ENCODE data around the gene CEP170. TPM values are rescaled to one million over a fixed set of nuclear protein-coding genes. Genes with fewer than 3 reads are reported as not detected.
A peak's percentile ranks its signal among the peaks of the same experiment; 100 is the strongest.

CEP170 gene
- total RNA-seq, 2 donors from 2014 or later: 51.9 to 72.9 TPM

- H3K36me3 Mint-ChIP-seq: peaks cover 6% of the 10 kb centered on the region in 2 donors
- H3K27ac Mint-ChIP-seq: peak overlapping the region; percentile 99
- peak; percentile 43 to 59 for ATAC-seq
Measured at GRCh38 chr1:243254233-243254926, 701 bp downstream of the CEP170 start.

GRCh38 chr1:243253926-243254232 is 1.2 kb downstream of the CEP170 start:
- Mint-ChIP-seq H3K36me3 (peaks cover 6% of the 10 kb centered on the region in 2 donors), H3K9me3 (no peaks in the 10 kb centered on the region), H3K27ac (peak overlapping the region; percentile 92 to 99)
- ATAC-seq (no peak), DNase-seq (ENCODE audit: low spot score in 2 of 2) (no peak)

More at GRCh38 chr1:243254233-243254926, 701 bp downstream of the CEP170 start:
- peak; percentile 61 to 90 for DNase-seq (ENCODE audit: low spot score in 2 of 2)
- no peaks in the 10 kb centered on the region for H3K9me3 Mint-ChIP-seq

- Mint-ChIP-seq H3K27ac (peak overlapping the region; percentile 92 to 99), H3K9me3 (no peaks in the 10 kb centered on the region), H3K36me3 (peaks cover 6% of the 10 kb centered on the region in 2 donors)
- DNase-seq (ENCODE audit: low spot score in 2 of 2) (no peak), ATAC-seq (no peak)
Measured at GRCh38 chr1:243253211-243253925, 1.7 kb downstream of the CEP170 start.

- ATAC-seq (no peak), DNase-seq (ENCODE audit: low spot score in 2 of 2) (no peak)
- Mint-ChIP-seq H3K9me3 (no peaks in the 10 kb centered on the region), H3K27ac (no peak overlapping the region), H3K36me3 (peaks cover 6% of the 10 kb centered on the region in 2 donors)
Measured at GRCh38 chr1:243251539-243251938, 3.5 kb downstream of the CEP170 start.

GRCh38 chr1:243250102-243250501 is 5.0 kb downstream of the CEP170 start:
- no peak for DNase-seq (ENCODE audit: low spot score in 2 of 2)
- Mint-ChIP-seq H3K9me3 (no peaks in the 10 kb centered on the region), H3K27ac (no peak overlapping the region), H3K36me3 (peaks cover 2 to 6% of the 10 kb centered on the region in 2 donors)
- ATAC-seq: no peak

- H3K27ac Mint-ChIP-seq: no peak overlapping the region
- H3K9me3 Mint-ChIP-seq: no peaks in the 10 kb centered on the region
- no peak for ATAC-seq
- no peak for DNase-seq (ENCODE audit: low spot score in 2 of 2)
- peaks cover 0 to 5% of the 10 kb centered on the region in 2 donors for H3K36me3 Mint-ChIP-seq
Measured at GRCh38 chr1:243249214-243249613, 5.9 kb downstream of the CEP170 start.

- Mint-ChIP-seq H3K36me3 (peaks cover 1 to 11% of the 10 kb centered on the region in 2 donors), H3K9me3 (peaks cover 0 to 2% of the 10 kb centered on the region in 2 donors), H3K27ac (no peak overlapping the region)
- no peak for DNase-seq (ENCODE audit: low spot score in 2 of 2)
- ATAC-seq: no peak
Measured at GRCh38 chr1:243247901-243248300, 7.2 kb downstream of the CEP170 start.

GRCh38 chr1:243246916-243247315 is 8.2 kb downstream of the CEP170 start:
- Mint-ChIP-seq H3K36me3 (peaks cover 5 to 21% of the 10 kb centered on the region in 2 donors), H3K9me3 (peaks cover 0 to 4% of the 10 kb centered on the region in 2 donors), H3K27ac (no peak overlapping the region)
- DNase-seq (ENCODE audit: low spot score in 2 of 2) (no peak), ATAC-seq (no peak)

GRCh38 chr1:243244432-243244841 is 10.6 kb downstream of the CEP170 start:
- DNase-seq (ENCODE audit: low spot score in 2 of 2) (no peak), ATAC-seq (no peak)
- Mint-ChIP-seq H3K36me3 (peaks cover 5 to 29% of the 10 kb centered on the region in 2 donors), H3K27ac (no peak overlapping the region), H3K9me3 (peaks cover 0 to 6% of the 10 kb centered on the region in 2 donors)

- Mint-ChIP-seq H3K27ac (no peak overlapping the region), H3K9me3 (peaks cover 3 to 21% of the 10 kb centered on the region in 2 donors), H3K36me3 (peaks cover 14 to 44% of the 10 kb centered on the region in 2 donors)
- DNase-seq (ENCODE audit: low spot score in 2 of 2) (no peak), ATAC-seq (no peak)
Measured at GRCh38 chr1:243236604-243237252, 18.4 kb downstream of the CEP170 start.

- ATAC-seq (no peak), DNase-seq (ENCODE audit: low spot score in 2 of 2) (no peak)
- Mint-ChIP-seq H3K27ac (no peak overlapping the region), H3K36me3 (peaks cover 24 to 55% of the 10 kb centered on the region in 2 donors), H3K9me3 (peaks cover 12 to 35% of the 10 kb centered on the region in 2 donors)
Measured at GRCh38 chr1:243234978-243235647, 20.0 kb downstream of the CEP170 start.

- no peak for ATAC-seq
- Mint-ChIP-seq H3K9me3 (peaks cover 15 to 36% of the 10 kb centered on the region in 2 donors), H3K27ac (no peak overlapping the region), H3K36me3 (peaks cover 36 to 57% of the 10 kb centered on the region in 2 donors)
- no peak for DNase-seq (ENCODE audit: low spot score in 2 of 2)
Measured at GRCh38 chr1:243233908-243234307, 21.2 kb downstream of the CEP170 start.

- H3K36me3 Mint-ChIP-seq: peaks cover 37 to 54% of the 10 kb centered on the region in 2 donors
- ATAC-seq (no peak), DNase-seq (ENCODE audit: low spot score in 2 of 2) (no peak)
- H3K9me3 Mint-ChIP-seq: peaks cover 16 to 38% of the 10 kb centered on the region in 2 donors
- no peak overlapping the region for H3K27ac Mint-ChIP-seq
Measured at GRCh38 chr1:243230914-243231313, 24.2 kb downstream of the CEP170 start.

- Mint-ChIP-seq H3K36me3 (peaks cover 37 to 51% of the 10 kb centered on the region in 2 donors), H3K27ac (no peak overlapping the region), H3K9me3 (peaks cover 16 to 38% of the 10 kb centered on the region in 2 donors)
- no peak for DNase-seq (ENCODE audit: low spot score in 2 of 2)
- no peak for ATAC-seq
Measured at GRCh38 chr1:243229526-243229925, 25.6 kb downstream of the CEP170 start.

- no peak overlapping the region for H3K27ac Mint-ChIP-seq
- H3K9me3 Mint-ChIP-seq: peaks cover 16 to 33% of the 10 kb centered on the region in 2 donors
- no peak for ATAC-seq
- DNase-seq (ENCODE audit: low spot score in 2 of 2): no peak
- H3K36me3 Mint-ChIP-seq: peaks cover 38 to 57% of the 10 kb centered on the region in 2 donors
Measured at GRCh38 chr1:243227622-243228021, 27.5 kb downstream of the CEP170 start.

- H3K36me3 Mint-ChIP-seq: peaks cover 33 to 44% of the 10 kb centered on the region in 2 donors
- DNase-seq (ENCODE audit: low spot score in 2 of 2): no peak
Measured at GRCh38 chr1:243218059-243218458, 37.0 kb downstream of the CEP170 start.

GRCh38 chr1:243217349-243217748 is 37.7 kb downstream of the CEP170 start:
- Mint-ChIP-seq H3K36me3 (peaks cover 28 to 39% of the 10 kb centered on the region in 2 donors), H3K9me3 (peaks cover 0 to 3% of the 10 kb centered on the region in 2 donors), H3K27ac (no peak overlapping the region)
- no peak for ATAC-seq
- no peak for DNase-seq (ENCODE audit: low spot score in 2 of 2)

More at GRCh38 chr1:243218059-243218458, 37.0 kb downstream of the CEP170 start:
- Mint-ChIP-seq H3K27ac (no peak overlapping the region), H3K9me3 (peaks cover 0 to 3% of the 10 kb centered on the region in 2 donors)
- no peak for ATAC-seq

Data from activated naive CD4-positive, alpha-beta T cell treated with anti-CD3 and anti-CD28 coated beads, Interleukin-2, amount 50 U/mL, for 72 hours (primary cell).